GM21717 (cell line): ENCODE results near the gene CPPED1.
"Not testable (repeated sequence)": the region's sequence is repeated elsewhere in the genome, so short reads cannot be mapped to it uniquely, and the experiment has no call there.

Experiments
- ATAC-seq: cut with Tn5 transposase; IDR thresholded peaks from one replicate; pipeline ENCODE4 v1.9.1; 2021; ENCODE audit warnings: mild to moderate bottlenecking, moderate library complexity; ENCODE audit not compliant: unreplicated experiment

CPPED1 gene

GRCh38 chr16:12802661-12803060 is 1.0 kb downstream of the CPPED1 start:
- ATAC-seq: no peak

- no peak for ATAC-seq
Measured at GRCh38 chr16:12802048-12802447, 1.6 kb downstream of the CPPED1 start.

GRCh38 chr16:12801511-12802042 is 2.1 kb downstream of the CPPED1 start:
- ATAC-seq: no peak

- no peak for ATAC-seq
Measured at GRCh38 chr16:12800817-12801216, 2.9 kb downstream of the CPPED1 start.

- not testable (repeated sequence) for ATAC-seq
Measured at GRCh38 chr16:12799996-12800395, 3.7 kb downstream of the CPPED1 start.

DNA sequence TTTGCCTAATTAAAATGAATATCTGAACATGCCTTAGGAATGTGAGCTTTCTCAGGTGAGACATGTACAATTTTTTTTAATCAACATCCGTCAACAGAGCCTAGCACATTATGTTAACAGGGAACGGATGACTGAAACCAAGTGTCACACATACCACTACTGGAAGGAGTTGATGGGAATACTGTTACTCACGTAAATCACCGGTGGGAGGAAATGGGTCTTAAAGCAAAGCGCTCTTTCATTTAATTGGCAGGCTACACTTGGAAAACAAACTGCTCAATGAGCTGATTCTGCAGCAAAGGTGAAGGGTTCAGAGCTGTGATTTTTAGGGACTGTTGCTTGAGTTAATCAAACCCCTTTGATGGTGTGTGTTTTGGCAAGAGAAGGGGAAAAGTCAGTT is 4.8 kb downstream of the CPPED1 start:
- no peak for ATAC-seq

DNA sequence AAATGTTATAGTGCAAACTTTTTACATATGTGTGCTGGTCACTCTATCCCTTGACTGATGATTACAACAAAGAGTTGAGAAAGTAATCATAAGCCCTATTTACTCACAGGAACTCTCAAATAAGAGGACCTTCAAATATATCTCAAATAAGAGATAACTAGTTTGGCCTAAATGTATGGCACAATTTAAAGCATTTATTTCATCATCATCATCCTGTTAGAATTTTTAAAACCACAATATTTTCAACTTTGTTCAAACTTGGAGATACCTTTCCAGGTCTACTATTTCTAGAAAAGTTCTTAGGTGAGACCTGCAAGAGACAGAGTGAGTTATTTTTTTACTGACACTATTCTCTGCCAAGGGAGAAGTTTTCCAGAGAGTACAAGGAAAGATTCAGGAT is 5.5 kb downstream of the CPPED1 start:
- no peak for ATAC-seq

GRCh38 chr16:12796498-12796897 is 7.2 kb downstream of the CPPED1 start:
- ATAC-seq: no peak

DNA sequence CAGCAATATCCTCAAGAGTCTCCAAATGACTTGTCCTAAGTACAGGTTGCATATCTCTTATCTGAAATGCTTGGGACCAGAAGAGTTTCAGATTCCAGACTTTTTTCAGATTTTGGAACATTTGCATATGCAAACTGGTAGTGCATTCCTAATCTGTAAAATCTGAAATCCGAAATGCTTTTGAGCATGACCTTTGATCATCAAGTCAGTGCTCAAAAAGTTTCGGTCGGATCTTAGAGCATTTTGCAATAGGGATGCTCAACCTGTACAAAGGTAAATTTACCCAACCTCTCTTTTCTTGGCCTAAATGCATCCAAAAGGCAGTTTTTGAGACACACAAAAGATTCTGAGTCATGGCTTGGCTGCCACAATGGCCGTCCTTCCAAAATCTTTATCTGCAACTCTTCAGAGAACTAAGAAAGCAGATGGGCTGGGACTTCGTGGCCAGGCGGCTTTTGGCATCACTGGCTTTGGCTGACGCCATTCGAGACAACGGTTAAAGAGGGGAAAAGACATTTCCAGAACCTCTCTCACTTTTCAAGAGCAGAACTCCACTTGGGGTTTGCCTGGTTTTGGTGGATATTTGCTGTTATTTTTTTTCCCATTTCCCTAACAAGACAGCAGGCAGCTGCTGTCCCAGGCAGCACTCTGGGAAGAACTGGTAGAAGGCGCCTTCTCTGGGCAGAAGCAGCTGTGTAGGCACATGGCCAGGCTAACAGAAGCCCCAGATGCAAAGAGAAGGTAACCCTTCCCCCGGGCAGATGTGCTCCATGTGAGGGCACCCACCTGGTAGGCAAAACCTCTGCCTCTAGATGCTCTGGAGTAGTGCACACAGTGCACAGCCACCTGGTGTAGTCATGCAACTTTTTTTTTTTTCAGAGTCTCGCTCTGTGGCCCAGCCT is 8.9 kb downstream of the CPPED1 start:
- no peak for ATAC-seq

DNA sequence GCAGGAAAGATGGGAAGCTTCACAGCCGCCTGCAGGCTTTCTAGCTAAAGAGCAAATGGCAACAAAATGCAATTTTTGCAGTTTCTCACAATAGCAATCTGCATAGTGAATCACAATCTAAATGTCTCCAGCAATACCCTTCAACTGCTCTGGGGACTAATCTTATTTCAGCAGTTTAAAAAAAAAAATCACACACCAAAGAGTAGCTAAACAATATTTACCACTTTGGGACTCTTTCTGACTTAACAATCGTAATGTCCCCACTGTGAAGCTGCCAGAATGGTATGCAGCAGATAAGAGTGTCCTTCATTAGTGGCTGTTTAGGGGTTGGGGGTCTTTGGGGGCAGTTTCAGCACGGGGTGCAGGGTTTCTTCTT is 9.8 kb downstream of the CPPED1 start:
- ATAC-seq: no peak

- no peak for ATAC-seq
Measured at GRCh38 chr16:12793120-12793864, 10.4 kb downstream of the CPPED1 start.

DNA sequence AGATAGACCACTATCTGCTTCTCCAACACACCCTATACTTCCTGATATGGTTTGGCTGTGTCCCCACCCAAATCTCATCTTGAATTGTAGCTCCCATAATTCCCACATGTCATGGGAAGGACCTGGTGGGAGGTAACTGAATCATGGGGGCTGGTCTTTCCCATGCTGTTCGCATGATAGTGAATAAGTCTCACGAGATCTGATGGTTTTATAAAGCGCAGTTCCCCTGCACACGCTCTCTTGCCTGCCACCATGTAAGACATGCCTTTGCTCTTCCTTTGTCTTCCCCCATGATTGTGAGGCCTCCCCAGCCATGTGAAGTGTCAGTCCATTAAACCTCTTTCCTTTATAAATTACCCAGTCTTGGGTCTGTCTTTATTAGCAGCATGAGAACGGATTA is 11.2 kb downstream of the CPPED1 start:
- ATAC-seq: not testable (repeated sequence)

GRCh38 chr16:12791340-12791739 is 12.3 kb downstream of the CPPED1 start:
- ATAC-seq: no peak

DNA sequence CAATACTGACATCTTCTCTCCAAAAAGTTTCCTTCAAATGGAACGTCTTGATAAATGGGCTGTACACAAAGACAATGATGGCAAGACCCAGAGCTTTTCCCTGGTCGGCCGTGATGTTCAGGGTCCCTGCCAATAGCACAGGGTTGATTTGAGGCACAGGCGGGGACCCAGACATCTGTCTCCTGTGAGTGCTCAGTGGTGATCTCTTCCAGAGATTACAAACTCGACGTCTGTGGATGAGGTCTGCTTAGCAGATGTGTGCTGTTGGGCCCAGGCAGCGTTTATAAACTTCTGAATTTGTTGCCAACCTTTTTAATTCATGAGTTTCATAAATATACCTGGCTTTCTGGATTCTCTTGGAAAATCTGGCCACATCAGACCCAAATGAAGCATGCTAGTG is 14.9 kb downstream of the CPPED1 start:
- ATAC-seq: no peak

GRCh38 chr16:12786081-12786480 is 17.6 kb downstream of the CPPED1 start:
- no peak for ATAC-seq

DNA sequence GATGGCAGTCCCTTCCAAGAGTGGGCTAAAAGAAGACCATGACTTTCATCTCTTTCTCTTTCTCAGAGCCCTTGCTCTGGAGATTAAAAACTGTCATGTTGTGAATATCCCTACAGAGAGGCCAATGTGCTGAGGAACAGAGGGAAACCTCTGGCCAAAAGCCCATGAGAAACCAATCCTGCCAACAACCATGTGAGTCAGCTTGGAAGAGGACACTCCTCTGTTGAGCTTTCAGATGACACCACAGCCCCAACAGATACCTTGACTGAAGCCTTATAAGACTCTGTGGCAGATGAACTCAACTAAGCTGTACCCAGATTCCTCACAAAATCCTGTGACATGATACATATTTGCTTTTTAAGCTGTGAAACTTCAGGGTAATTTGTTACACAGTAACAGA is 19.6 kb downstream of the CPPED1 start:
- ATAC-seq: no peak

DNA sequence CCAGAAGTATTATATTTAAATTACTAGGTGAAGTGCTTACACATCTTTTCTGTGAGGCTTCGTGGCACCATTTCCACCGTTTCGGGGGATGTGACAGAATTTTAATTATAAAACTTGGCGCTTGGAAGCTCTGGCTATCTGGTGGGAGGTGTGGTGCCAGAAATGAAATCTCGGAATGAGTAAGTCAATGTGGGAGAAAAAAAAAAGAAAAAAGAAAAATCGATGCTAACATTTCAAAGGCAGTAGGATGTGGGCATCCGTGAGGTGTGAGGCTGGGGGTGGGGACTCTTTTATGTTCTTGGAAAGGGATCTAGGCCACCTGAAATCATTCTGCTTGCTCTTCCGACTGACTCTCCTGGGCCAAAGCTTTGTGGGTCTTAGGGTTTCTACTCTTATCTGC is 21.9 kb downstream of the CPPED1 start:
- ATAC-seq: no peak

DNA sequence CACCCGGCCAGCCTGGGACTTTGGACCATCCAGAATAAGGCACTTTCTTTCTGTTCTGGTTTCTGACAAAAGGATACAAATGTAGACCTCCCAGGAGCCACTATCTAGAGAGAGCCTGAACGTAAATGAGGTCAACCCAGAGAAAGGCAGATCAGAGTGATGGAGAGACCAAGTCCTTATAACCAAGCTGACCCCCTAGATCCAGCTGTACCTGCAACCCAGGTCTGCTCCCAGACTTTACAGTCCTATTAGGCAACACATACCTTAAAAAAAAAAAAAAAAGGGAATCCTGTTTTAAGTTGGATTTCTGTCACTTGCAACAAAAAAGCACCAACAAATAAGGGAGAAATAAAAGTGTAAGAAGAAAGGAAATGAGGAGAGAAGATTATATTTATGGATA is 23.2 kb downstream of the CPPED1 start:
- ATAC-seq: no peak

- no peak for ATAC-seq
Measured at GRCh38 chr16:12778726-12779125, 25.0 kb downstream of the CPPED1 start.

- ATAC-seq: no peak
Measured at GRCh38 chr16:12775656-12776236, 27.9 kb downstream of the CPPED1 start.

- ATAC-seq: no peak
Measured at GRCh38 chr16:12773221-12773620, 30.5 kb downstream of the CPPED1 start.
